Ishikawa (cell line): ENCODE measurements around the gene GSDMA.

ENCODE experiments used
- CREB1 ChIP-seq: IDR thresholded peaks from 2 replicates; pipeline ENCODE4 v1.6.1; 2012; ENCODE audit warnings: low read depth
- EP300 ChIP-seq: IDR thresholded peaks from 2 replicates; pipeline ENCODE4 v1.6.1; 2012; ENCODE audit warnings: borderline replicate concordance
- NFIC ChIP-seq: IDR thresholded peaks from 2 replicates; pipeline ENCODE4 v1.6.1; 2012
- REST ChIP-seq: IDR thresholded peaks from 2 replicates; pipeline ENCODE4 v1.6.1; 2012; ENCODE audit warnings: low read depth, mild to moderate bottlenecking
- TF ChIP-seq, protein P1 (sequence below): IDR thresholded peaks from 2 replicates; pipeline ENCODE4 v1.6.1; 2012

DNA sequence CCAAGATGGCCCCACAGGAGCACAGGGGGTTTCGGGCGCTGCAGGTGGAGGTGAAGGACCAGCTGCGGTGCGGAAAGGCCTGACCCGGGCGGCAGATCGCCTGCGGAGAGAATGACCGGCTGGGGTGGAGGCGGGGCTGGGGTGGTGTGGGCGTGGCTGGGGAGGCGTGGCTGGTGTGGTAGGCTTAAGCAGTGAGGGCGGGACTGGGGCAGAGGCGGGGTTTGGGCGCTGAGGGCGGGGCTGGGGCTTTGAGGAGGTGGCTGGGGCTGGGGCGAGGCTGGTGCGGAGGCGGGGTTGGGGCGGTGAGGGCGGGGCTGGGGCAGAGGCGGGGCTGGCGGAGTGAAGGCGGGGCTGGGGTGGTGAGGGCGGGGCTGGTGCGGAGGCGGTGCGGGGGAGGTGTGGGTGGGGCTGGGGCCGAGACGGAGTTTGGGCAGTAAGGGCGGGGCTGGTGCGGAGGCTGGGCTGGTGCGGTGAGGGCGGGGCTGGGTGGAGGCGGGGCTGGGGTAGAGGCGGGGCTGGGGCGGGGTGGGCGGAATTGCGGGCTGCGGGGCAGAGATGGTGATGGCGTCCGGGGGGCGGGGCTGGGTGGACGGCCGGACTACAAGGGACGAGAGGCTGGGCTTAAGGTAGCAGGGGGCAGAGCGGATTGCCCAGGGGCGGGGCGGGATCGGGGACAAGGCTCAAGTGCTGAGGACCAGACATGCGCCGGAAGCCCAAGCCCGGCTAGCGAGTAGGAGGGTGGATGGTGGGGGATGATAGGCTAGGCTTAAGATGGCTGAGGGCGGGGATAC is 9.9 kb upstream of the GSDMA start:
- TF ChIP-seq REST: no peak
- TF ChIP-seq CREB1: no peak
- no peak for TF ChIP-seq NFIC
- TF ChIP-seq, protein P1, sequence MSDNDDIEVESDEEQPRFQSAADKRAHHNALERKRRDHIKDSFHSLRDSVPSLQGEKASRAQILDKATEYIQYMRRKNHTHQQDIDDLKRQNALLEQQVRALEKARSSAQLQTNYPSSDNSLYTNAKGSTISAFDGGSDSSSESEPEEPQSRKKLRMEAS: no peak
- TF ChIP-seq EP300: no peak
